ENCODE measurements around the gene RREB1. TPM values are rescaled to one million over a fixed set of nuclear protein-coding genes. Genes with fewer than 3 reads are reported as not detected.

RREB1 gene
- total and polyA plus RNA-seq, 2 of the 4 experiments (the other 2 are of a cell fraction): 8.4 to 14.5 TPM

- no peak overlapping the region for H2BK120ac ChIP-seq (ENCODE audit: low read depth, low read length)
- H3K18ac ChIP-seq (ENCODE audit: low read depth, low read length): no peak overlapping the region
- H2BK15ac ChIP-seq (ENCODE audit: low read depth, low read length): no peak overlapping the region
- H3K4me1 ChIP-seq (ENCODE audit: control insufficient read depth, insufficient read depth, low read length): peaks cover 5% of the 10 kb centered on the region
- DNase-seq (no peak), ATAC-seq (ENCODE audit: low read depth) (no peak)
- H2AK9ac ChIP-seq (replicated peaks; ENCODE audit: low read depth, low read length, poor library complexity): peak overlapping the region; percentile 46
- H3K27ac ChIP-seq (ENCODE audit: insufficient read depth, low read length): no peak overlapping the region
- no peak overlapping the region for H3K4ac ChIP-seq (ENCODE audit: low read depth, low read length)
- H4K5ac ChIP-seq (ENCODE audit: low read depth, low read length): no peak overlapping the region
- in situ Hi-C loops (cut with MboI; ENCODE audit: low sequenced_read_pairs): no loop called here
- no peak overlapping the region for H2AK5ac ChIP-seq (ENCODE audit: low read depth, low read length)
- H3K9ac ChIP-seq (ENCODE audit: low read depth, low read length): no peak overlapping the region
- ChIA-PET POLR2A (ENCODE audit: unreplicated experiment) (no interaction called here), CTCF (no interaction called here)
- dilution Hi-C loops (cut with HindIII; ENCODE audit: low sequenced_read_pairs, unreplicated experiment): no loop called here
- H3K27me3 ChIP-seq (ENCODE audit: control insufficient read depth, insufficient read depth, low read length): no peaks in the 10 kb centered on the region
- no peaks in the 10 kb centered on the region for H3K9me3 ChIP-seq (ENCODE audit: control insufficient read depth, insufficient read depth, low read length)
- H3K56ac ChIP-seq (ENCODE audit: extremely low read depth, insufficient read depth, low read length): no peak overlapping the region
- no CpG with 5 or more reads among the region's 9 CpGs for WGBS, 2 experiments (ENCODE audit: extremely low coverage in 2 of 2, insufficient read length in 1 of 2)
- peaks cover 12% of the 10 kb centered on the region for H3K9me1 ChIP-seq (ENCODE audit: insufficient read depth, low read length)
- H3K23ac ChIP-seq (ENCODE audit: low read depth, low read length): no peak overlapping the region
- H3K14ac ChIP-seq (replicated peaks; ENCODE audit: low read depth, low read length): no peak overlapping the region
- intact Hi-C loops (cut with micrococcal nuclease): loop anchor here (2.0 kb wide), 1 partner anchor 511 kb away; no protein-coding TSS in a partner anchor
- peaks cover 31% of the 10 kb centered on the region for H3K36me3 ChIP-seq (ENCODE audit: control insufficient read depth, insufficient read depth, low read length)
- H2BK5ac ChIP-seq (ENCODE audit: low read depth, low read length, poor library complexity, severe bottlenecking): no peak overlapping the region
- H3K4me2 ChIP-seq (ENCODE audit: low read depth, low read length): no peak overlapping the region
- no TSS peak for BruUV-seq (replicated peaks)
- H4K20me1 ChIP-seq (ENCODE audit: insufficient read depth, low read length): peaks cover 35% of the 10 kb centered on the region; the same call in 1 of the 2 replicates
- H3K79me1 ChIP-seq (ENCODE audit: low read depth in 1 of 2, low read length in 2 of 2): peaks cover 44 to 72% of the 10 kb centered on the region in 2 experiments
- H2BK20ac ChIP-seq (ENCODE audit: low read depth, low read length): no peak overlapping the region
- TF ChIP-seq RCOR1 (IDR thresholded peaks at IDR 0.05; ENCODE audit: insufficient replicate concordance, low read length): no peak
- no peak for TF ChIP-seq SMC3 (IDR thresholded peaks at IDR 0.05; ENCODE audit: low read depth, low read length)
- no peak for TF ChIP-seq CHD1 (IDR thresholded peaks at IDR 0.05; ENCODE audit: low read depth, low read length)
- TF ChIP-seq RAD21 (IDR thresholded peaks at IDR 0.05; ENCODE audit: low read length): no peak
- TF ChIP-seq POLR2A (IDR thresholded peaks at IDR 0.05; ENCODE audit: low read depth, low read length): no peak
- TF ChIP-seq RFX5 (IDR thresholded peaks at IDR 0.05; ENCODE audit: low read depth, low read length): no peak
- TF ChIP-seq MXI1 (IDR thresholded peaks at IDR 0.05; ENCODE audit: borderline replicate concordance, low read depth, low read length): no peak
- no peak for TF ChIP-seq CTCF (conservative IDR thresholded peaks at IDR 0.05; ENCODE audit: low read depth, low read length)
- no peak for TF ChIP-seq ELK1 (IDR thresholded peaks at IDR 0.05; ENCODE audit: borderline replicate concordance, low read depth, low read length)
- TF ChIP-seq USF2 (IDR thresholded peaks at IDR 0.05; ENCODE audit: low read depth, low read length): no peak
- TF ChIP-seq BHLHE40 (IDR thresholded peaks at IDR 0.05; ENCODE audit: low read depth, low read length): no peak
- TF ChIP-seq CEBPB (IDR thresholded peaks at IDR 0.05; ENCODE audit: low read depth, low read length): no peak
- no peak for TF ChIP-seq FOS (IDR thresholded peaks at IDR 0.05; ENCODE audit: low read depth, low read length)
- no peak for TF ChIP-seq MAZ (IDR thresholded peaks at IDR 0.05; ENCODE audit: borderline replicate concordance, low read depth, low read length)
- no peak for TF ChIP-seq NFE2L2 (IDR thresholded peaks at IDR 0.05; ENCODE audit: low read depth, low read length)
- TF ChIP-seq MAFK (IDR thresholded peaks at IDR 0.05; ENCODE audit: low read depth, low read length): no peak
- H2AFZ ChIP-seq (replicated peaks; ENCODE audit: low read length, poor library complexity): no peak overlapping the region
- no peak overlapping the region for H4K8ac ChIP-seq (ENCODE audit: low read depth in 2 of 2, low read length in 2 of 2)
- no peak overlapping the region for H3K4me3 ChIP-seq (ENCODE audit: insufficient read depth, low read depth, low read length)
- H4K91ac ChIP-seq (ENCODE audit: insufficient read depth, low read depth, low read length): no peak overlapping the region
Measured at GRCh38 chr6:7235712-7236305, 128.0 kb downstream of the RREB1 start.
